ENCODE results near the gene CAD.
A peak's percentile ranks its signal among the peaks of the same experiment; 100 is the strongest.
"Not testable (repeated sequence)": the region's sequence is repeated elsewhere in the genome, so short reads cannot be mapped to it uniquely, and the experiment has no call there.

Gene CAD

DNA sequence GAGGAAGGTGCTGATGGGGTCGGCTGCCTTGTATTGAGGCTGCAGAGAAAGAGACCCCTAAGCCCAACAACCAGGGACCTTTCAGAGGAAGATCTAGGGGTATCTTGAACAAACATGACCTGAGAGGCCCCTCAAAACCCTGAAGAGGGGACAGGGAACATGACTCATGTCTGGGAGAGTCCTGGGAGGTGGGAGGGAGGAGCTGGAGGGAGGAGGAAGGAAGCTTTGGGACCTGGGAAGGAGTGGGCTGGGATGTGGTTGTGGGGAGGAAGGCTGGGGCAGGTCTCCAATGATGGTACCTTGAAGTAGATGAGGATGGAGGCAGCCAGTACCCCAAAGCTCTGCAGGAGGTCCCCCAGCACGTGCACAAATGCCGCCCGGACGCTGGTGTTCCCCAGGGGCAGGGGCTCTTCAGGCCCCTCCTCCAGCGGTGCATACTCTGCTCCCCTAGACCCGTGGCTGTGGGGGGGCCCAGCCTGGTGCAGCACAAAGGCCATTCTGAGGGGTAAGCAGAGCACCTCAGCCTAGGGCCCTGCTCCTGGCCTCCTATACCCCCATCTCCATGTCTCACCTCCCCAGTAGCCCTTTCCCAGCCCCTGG is 39.8 kb downstream of the CAD start:
- DNase-seq (ENCODE audit: low read depth in 2 of 2): no peak

DNA sequence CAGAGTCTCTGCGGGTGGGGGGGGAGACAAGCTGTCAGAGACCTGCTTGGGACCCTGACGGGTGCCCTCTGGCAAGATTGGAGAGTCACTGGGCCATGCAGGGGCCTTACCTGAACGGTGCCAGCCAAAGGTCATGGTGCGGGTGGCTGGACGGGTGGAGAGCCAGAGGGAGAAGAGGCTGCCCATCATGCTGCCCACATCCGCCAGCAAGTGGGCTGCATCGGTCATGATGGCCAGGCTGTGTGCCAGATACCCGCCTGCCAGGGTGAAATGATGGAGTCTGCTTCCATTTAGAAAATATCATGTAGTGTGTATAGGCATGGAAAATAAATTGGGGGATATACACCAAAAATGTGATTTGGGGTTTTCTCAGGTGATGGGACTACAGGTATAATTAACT is 40.9 kb downstream of the CAD start:
- DNase-seq (ENCODE audit: low read depth in 2 of 2): no peak

DNA sequence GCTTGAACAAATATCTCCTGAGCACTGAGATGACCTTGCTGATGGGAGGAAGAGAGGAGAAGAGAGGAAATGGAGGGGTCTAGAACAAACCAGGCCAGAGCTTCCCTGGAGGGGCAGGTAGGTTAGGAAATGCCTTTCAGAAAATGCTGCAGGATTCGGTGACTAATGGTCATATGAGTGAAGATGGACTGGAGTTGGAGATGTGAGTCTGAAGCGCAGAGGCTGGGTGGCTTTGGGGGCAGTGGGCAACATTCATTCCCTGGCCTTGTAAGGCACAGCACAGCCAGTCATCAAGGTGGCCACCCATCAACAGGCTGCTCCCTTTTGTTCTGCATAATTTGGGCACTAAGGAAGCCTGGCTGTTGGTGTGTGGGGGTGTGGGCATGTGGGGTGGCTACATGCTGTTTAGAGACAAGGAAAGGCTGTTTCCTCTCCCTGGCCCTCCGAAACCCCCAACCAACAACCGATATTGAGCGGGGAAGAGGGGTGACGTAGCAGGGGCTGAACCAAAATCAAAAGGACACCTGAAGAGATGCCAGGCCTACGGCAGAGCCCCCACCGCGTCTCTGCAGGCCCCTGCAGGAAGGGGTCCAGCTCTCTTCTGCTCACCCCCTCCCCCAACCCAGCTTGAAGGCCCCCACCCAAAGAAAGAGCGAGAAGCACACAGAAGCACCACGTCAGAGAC is 44.2 kb downstream of the CAD start:
- DNase-seq (ENCODE audit: low read depth in 2 of 2): no peak

DNA sequence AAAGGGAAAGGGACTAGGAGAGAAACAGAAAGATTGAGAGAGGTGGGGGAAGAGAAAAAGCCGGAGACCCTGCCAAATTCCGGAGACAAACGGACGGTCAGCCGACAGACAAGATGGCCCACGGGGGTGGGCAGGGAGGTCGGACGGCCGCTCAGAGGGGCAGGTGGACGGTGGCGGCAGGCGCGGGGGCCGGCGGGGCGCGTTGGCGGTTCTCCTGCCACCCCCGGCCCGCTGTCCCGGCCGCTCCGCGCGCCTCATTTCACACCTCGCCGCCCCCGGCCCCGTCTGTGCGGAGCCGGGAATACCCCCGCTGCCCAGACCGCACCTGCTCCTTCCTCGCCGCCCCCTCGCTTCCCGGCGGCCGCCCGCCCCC is 44.7 kb downstream of the CAD start:
- no peak for DNase-seq (ENCODE audit: low read depth in 2 of 2)

DNA sequence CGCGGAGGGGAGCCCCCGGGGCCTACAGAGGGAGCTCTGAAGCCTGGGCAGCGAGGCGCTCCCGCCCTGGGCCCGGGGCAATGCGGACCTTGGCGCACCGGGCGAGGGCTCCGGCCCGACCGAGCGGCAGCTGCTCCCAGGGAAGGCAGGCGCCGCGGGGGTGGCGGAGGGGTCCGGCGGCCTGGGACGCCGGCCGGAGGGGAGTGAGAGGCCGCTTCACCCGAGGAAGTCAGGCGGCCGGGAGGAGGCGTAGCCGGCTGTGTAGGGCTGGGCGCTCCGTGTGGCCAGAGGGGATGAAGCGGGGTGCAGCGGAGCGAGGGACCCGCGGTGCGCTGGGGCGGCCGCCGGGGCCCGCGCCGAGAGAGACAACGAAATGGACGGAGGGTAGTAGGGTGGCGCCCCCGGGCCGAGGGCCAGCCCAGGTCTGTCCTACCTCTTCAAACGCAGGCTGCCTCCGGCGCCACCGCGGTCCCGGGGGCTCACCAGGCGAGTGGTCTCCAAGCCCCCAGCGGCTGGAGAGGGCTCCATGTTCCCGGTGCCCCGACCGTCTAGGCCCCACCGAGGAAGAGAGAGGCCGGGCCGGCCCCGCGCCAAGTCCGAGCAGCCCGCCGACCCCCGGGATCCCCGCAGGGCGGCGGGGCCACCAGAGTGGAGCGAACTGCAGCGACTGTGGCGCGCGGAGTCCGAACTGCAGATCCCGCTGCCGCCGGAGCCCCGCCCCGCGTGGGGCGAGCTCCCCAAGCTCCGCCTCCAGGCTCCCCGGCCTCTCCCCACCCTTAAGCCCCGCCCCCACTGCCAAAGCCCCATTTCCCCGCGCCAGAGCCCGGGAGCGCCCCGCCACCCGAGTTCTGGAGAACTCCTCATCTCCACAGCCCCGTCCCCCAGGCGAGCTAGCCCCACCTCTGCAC is 45.5 kb downstream of the CAD start, which contains the start of gene SLC30A3:
TSS of gene SLC30A3 (minus strand) at position 669 of the 908 bp plus-strand sequence. CDS start at position 528, 141 bp downstream.
- peak; percentile 49 to 63 for DNase-seq (ENCODE audit: low read depth in 2 of 2)

DNA sequence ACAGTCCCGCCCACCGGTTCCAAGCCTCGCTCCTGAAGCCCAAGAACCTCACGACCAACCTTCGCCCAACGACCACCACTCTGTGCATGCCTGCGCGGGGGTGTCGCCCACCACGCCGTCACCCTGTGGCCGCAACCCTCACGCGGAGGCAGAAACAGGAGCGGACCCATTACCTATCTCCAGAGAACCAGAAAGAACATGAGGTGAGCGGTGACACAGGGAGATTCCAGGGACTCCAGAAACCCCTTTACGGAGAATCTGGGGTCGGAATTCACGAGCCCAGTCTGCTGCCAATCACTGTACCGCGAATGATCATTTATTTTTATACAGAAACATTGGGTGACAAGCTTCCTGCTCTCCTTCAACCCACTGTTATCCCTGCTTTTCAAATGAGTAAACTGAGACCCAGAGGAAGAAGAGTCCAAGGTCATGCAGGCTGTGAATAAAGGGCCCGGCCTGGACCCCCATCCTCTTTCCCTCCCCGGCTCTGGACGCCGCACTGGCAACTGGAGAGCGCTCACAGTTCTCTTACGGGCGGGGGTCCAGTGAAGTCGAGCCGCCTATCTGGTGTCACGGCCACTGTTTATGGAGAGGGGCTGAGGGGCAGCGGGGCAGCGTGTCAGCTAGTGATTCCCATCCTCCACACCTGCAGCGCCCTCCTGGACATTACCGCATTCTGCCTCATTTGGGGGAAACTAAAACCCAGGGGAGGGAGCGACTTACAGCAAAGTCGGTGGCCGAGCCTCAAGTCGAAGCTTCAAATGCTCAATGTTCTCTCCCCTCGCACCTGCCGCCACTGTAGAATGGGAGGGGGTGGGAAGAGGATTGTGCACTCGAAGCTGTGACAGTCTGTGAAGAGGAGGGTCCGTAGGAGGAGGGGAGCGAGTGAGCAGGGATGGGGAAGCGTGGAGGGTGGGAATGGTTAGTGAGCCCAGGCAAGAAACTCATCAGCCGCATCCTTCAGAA is 46.4 kb downstream of the CAD start:
- DNase-seq (ENCODE audit: low read depth in 2 of 2): no peak

DNA sequence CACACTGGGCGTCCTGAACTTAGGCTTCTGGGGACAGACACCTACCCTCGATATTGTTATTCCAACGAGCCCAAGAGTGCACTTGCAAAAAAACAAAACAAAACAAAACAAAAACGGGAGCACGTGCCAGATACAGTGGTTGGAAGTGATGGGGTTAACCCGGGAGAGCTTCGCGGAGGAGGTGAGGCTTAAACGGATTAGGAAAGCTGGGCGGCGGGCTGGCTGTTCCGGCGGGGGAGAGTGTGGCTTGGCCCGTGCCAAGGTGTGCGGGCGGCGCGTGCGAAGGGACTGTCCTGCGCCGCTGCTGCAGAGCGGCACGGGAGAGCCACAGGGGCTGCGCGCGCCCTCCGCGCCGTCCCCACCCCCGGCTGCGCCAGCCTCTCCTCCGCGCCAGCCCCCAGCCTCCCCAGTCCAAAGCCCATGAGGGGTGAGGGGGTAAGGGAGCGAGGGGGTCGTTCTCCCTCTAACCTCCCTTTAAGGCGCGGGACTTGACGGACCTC is 47.1 kb downstream of the CAD start:
- no peak for DNase-seq (ENCODE audit: low read depth in 2 of 2)

- peak; percentile 39 to 61 for DNase-seq (ENCODE audit: low read depth in 2 of 2)
These were observed 47.8 kb downstream of the CAD start for GRCh38 chr2:27264753-27265535.

GRCh38 chr2:27265536-27265870 is 48.3 kb downstream of the CAD start:
- no peak for DNase-seq (ENCODE audit: low read depth in 2 of 2)

DNA sequence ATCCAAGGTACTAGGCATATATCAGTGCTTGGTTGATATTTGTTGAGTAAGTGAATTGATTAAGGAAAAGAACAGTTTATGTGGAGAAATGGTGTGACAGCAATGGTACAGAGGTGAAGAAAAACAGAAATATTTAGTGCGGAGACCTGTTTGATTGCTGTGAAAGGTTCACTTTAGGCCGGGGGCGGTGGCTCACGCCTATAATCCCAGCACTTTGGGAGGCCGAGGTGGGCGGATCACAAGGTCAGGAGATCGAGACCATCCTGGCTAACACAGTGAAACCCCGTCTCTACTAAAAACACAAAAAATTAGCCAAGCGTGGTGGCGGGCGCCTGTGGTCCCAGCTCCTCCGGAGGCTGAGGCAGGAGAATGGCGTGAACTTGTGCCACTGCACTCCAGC is 51.1 kb downstream of the CAD start:
- not testable (repeated sequence) for DNase-seq (ENCODE audit: low read depth in 2 of 2)

- DNase-seq (ENCODE audit: low read depth in 2 of 2): no peak
These were observed 53.0 kb downstream of the CAD start for GRCh38 chr2:27270131-27270530.

GRCh38 chr2:27270670-27271069 is 53.5 kb downstream of the CAD start:
- DNase-seq (ENCODE audit: low read depth in 2 of 2): no peak

DNA sequence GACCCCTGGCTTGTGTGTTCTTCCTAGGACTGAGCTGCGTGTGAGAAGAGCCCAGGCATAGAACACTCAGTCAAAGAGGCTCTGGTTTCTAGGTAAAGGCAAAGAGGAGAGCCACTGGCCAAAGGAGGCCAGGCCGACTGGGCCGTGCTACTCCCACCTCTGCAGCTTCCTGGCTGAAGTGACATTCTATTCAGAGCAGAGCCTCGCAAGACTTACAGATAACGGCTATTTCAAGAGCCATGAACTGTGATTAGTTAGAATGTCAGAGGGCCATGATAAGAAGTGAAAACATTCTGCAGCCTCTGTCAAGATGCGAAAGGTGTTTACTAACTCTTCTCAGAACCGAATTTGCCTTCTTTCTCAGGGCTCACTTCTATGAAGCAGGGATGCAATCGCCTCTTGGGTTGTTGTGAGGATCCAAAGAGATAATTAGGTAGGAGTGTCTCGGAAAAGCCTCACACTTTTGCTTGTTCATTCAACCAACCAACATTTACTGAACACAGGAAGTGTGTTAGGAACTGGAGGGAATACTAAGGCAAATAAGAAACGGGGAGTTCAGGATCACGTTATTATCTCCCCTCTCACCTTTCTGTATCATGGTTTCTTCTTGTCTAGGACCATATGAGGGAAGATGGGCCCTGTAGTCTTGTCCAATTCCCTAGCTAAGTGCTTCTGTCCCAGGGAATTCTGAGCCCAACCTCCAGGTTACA is 54.6 kb downstream of the CAD start:
- DNase-seq (ENCODE audit: low read depth in 2 of 2): no peak

DNA sequence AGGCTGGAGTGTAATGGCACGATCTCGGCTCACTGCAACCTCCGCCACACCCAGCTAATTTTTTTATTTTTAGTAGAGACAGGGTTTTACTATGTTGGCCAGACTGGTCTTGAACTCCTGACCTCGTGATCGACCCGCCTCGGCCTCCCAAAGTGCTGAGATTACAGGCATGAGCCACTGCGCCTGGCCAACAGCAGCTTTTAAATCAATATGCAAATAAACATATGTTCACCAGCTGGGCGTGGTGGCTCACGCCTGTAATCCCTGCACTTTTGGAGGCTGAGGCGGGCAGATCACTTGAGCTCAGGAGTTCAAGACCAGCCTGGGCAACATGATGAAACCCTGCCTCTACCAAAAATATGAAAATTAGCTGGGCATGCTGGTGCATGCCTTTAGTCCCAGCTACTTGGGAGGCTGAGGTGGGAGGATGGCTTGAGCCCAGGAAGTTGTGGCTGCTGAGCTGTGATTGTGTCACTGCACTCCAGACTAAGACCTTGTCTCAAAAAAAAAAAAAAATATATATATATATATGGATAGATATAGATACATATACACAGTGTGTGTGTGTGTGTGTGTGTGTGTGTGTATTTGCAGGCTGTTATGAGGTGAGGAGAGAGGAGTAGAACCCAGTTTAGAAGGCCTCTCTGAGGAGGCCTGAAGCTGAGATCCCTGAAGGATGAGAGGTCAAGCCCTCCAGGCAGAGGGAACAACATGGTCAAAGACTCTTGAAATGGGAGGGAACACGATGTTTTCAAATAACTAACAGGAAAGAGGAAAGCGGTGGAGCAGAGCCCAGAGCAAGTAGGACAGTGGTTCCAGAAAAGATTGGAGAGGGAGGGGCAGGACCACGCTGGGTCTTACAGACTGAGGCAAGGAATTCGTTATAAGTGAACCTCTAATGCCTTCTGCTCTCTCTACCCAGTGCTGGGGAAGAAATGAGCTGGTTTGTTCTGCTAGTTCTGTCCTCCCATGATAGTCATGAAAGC is 55.7 kb downstream of the CAD start:
- DNase-seq (ENCODE audit: low read depth in 2 of 2): not testable (repeated sequence)

DNA sequence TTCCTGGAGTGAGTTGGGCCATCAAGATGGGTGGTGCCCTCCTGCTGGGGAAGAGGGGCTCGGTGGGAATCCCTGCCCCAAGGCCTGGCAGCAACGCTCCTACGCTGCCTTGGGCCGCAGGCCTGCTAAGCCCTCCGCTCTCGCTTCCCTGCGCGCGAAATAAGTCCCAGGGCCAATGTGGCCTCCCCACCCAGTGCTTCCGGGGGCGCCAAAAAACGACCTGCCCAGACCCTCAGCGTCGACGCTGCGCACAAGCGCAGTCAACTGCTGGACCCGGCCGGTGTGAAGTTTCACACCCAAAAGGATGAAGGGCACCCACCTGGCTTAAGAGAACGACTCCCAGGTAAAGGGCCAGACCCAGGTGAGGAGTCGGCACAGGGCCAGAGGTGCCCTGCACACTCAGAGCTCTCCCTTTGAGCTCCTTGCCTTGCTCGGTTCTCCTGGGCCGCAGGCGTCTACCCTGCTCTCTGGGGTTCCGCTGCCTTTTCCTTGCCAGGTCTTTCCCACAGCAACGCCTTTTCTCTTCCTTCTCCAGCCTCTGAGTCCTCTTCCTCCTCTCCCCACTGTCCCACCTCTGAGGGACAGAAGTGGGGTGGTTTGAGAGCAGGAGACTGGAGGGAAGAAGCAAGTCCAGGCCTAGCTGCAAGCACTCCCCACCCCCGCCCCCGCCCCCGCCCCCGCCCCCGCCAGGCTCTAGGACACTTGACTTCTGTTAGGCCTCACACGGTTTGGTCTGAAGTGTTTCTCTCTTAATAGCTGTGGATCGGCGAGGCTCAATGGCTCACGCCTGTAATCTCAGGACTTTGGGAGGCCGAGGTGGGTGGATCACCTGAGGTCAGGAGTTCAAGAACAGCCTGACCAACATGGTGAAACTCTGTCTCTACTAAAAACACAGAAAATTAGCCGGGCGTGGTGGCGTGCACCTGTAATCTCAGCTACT is 58.3 kb downstream of the CAD start, which contains the start of gene DNAJC5G:
TSS of gene DNAJC5G (plus strand) at position 223 of the 940 bp plus-strand sequence. CDS start 1,296 bp downstream, outside the sequence.
- no peak for DNase-seq (ENCODE audit: low read depth in 2 of 2)

GRCh38 chr2:27278010-27278409 is 60.8 kb downstream of the CAD start:
- no peak for DNase-seq (ENCODE audit: low read depth in 2 of 2)

DNA sequence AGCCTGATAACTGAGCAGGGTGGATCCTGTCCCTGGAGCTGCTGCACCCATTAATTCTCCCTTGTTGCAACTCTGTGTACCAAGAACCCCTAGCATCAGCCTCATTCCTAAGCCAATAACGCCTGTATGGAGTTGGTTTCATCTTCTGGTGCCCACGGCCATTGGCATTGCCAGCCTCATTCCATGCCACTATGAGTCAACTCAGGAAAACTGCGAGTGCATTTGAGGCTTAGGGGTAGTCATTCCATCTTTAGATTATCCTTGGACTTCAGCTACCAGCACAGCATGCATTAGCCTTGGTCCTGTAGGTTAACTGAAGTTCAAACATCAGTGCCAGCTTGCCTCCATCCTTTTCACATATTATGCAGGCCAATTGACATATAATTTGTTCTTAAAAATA is 63.7 kb downstream of the CAD start:
- no peak for DNase-seq (ENCODE audit: low read depth in 2 of 2)
